Keratinocyte (primary cell): ENCODE data around the gene CWF19L1.

Experiments
- CTCF ChIP-seq, 3 experiments: IDR thresholded peaks in 1 of 3; conservative IDR thresholded peaks in 1 of 3; optimal IDR thresholded peaks in 1 of 3; 2 replicates in 2 of 3; 3 replicates in 1 of 3; pipeline versions ENCODE3 to v1.5.1; 2011; ENCODE audit warnings: low read length in 3 of 3, mild to moderate bottlenecking in 3 of 3, moderate library complexity in 2 of 3, control low read depth in 1 of 3, inconsistent platforms in 1 of 3; ENCODE audit not compliant: insufficient read depth in 2 of 3; ENCODE audit errors: extremely low read depth in 1 of 3
- EZH2 ChIP-seq: IDR thresholded peaks from one replicate; pipeline ENCODE4 v1.6.1; 2012; ENCODE audit warnings: inconsistent platforms, mild to moderate bottlenecking, low read length, moderate library complexity

GRCh38 chr10:100253041-100253440 is 14.4 kb downstream of the CWF19L1 start:
- TF ChIP-seq CTCF (optimal IDR thresholded peaks at IDR 0.05 in 1 of 3, IDR thresholded peaks at IDR 0.05 in 1 of 3, conservative IDR thresholded peaks at IDR 0.05 in 1 of 3; ENCODE audit: extremely low read depth in 1 of 3, insufficient read depth in 2 of 3, low read length in 3 of 3) (no peak), EZH2 (no peak)
